Glutamatergic neuron (in vitro differentiated cells): ENCODE measurements around the gene CNOT6. TPM values are rescaled to one million over a fixed set of nuclear protein-coding genes. Genes with fewer than 3 reads are reported as not detected.
A peak's percentile ranks its signal among the peaks of the same experiment; 100 is the strongest.

Source experiments
- DNase-seq: peaks from one replicate; pipeline ENCODE4 v3.0.0; 2022
- H3K27ac Mint-ChIP-seq: one replicate; pipeline ENCODE4 v1.8.0; 2020; ENCODE audit warnings: mild to moderate bottlenecking, mixed read lengths, inconsistent platforms; ENCODE audit not compliant: unreplicated experiment
- H3K27me3 Mint-ChIP-seq: one replicate; pipeline ENCODE4 v1.8.0; 2020; ENCODE audit warnings: mild to moderate bottlenecking, moderate library complexity, mixed read lengths, inconsistent platforms; ENCODE audit not compliant: unreplicated experiment
- H3K36me3 Mint-ChIP-seq: one replicate; pipeline ENCODE4 v1.8.0; 2020; ENCODE audit warnings: mild to moderate bottlenecking, mixed read lengths, inconsistent platforms; ENCODE audit not compliant: unreplicated experiment
- H3K4me1 Mint-ChIP-seq: one replicate; pipeline ENCODE4 v1.8.0; 2020; ENCODE audit warnings: mild to moderate bottlenecking, low read depth, mixed read lengths, inconsistent platforms; ENCODE audit not compliant: unreplicated experiment
- H3K4me3 Mint-ChIP-seq: one replicate; pipeline ENCODE4 v1.8.0; 2020; ENCODE audit warnings: mild to moderate bottlenecking, mixed read lengths, inconsistent platforms; ENCODE audit not compliant: unreplicated experiment
- H3K9me3 Mint-ChIP-seq: one replicate; pipeline ENCODE4 v1.8.0; 2020; ENCODE audit warnings: mild to moderate bottlenecking, moderate library complexity, mixed read lengths, inconsistent platforms; ENCODE audit not compliant: unreplicated experiment
- total RNA-seq: library from RNA; stranded (reverse); fragmentation: NEBNext Ultra II Directional; extraction: Animal tissue kit (Norgen Biotek cat#: 25700); gene quantifications from one replicate; pipeline ENCODE4 v1.2.1, GENCODE V29; 2021; ENCODE audit not compliant: unreplicated experiment
- TF ChIP-seq, protein P1 (sequence below): fragments of 200-600 bp; sonication (generic); IDR thresholded peaks from one replicate; pipeline ENCODE4 v1.5.0; 2021; ENCODE audit not compliant: partially characterized antibody, unreplicated experiment

Gene CNOT6
- total RNA-seq, 1 donor from 2014 or later: 62.0 TPM

DNA sequence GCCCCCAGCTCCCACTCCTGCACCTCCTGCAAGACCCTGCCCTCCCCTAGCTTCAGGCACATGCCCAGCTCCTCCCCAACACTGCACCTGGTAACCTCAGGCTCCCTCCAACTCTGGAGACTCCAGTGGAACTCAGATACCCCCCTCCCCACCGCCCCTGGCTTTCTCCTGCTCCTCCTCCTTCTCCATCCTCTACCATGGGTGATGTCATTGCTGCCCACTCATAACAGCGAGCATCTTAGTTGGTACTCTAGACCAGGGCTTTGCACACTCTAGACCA lies 24.7 kb upstream of the CNOT6 start:
- H3K9me3 Mint-ChIP-seq: peaks cover 4% of the 10 kb centered on the region
- no peaks in the 10 kb centered on the region for H3K36me3 Mint-ChIP-seq
- DNase-seq: no peak
- no peak overlapping the region for H3K27ac Mint-ChIP-seq
- TF ChIP-seq, protein P1, sequence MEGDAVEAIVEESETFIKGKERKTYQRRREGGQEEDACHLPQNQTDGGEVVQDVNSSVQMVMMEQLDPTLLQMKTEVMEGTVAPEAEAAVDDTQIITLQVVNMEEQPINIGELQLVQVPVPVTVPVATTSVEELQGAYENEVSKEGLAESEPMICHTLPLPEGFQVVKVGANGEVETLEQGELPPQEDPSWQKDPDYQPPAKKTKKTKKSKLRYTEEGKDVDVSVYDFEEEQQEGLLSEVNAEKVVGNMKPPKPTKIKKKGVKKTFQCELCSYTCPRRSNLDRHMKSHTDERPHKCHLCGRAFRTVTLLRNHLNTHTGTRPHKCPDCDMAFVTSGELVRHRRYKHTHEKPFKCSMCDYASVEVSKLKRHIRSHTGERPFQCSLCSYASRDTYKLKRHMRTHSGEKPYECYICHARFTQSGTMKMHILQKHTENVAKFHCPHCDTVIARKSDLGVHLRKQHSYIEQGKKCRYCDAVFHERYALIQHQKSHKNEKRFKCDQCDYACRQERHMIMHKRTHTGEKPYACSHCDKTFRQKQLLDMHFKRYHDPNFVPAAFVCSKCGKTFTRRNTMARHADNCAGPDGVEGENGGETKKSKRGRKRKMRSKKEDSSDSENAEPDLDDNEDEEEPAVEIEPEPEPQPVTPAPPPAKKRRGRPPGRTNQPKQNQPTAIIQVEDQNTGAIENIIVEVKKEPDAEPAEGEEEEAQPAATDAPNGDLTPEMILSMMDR: no peak
- peaks cover 8% of the 10 kb centered on the region for H3K27me3 Mint-ChIP-seq
- H3K4me3 Mint-ChIP-seq: no peak overlapping the region
- H3K4me1 Mint-ChIP-seq: no peaks in the 10 kb centered on the region

DNA sequence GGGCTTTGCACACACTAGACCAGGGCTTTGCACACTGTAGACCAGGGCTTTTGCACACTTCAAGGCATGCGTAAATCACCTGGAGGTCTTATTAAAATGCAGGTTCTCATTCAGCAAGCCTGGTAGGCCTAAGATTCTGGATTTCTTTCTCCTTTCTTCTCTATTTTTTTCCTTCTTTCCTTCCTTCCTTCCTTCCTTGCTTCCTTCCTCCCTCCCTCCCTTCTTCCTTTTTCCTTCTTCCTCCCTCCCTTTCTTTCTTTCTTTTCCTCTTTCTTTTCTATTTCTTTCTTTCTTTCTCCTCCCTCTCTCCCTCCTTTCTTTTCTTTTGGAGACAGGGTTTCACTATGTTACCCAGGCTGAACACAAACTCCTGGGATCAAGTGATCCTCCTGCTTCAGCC lies 24.3 kb upstream of the CNOT6 start:
- Mint-ChIP-seq H3K36me3 (no peaks in the 10 kb centered on the region), H3K27ac (no peak overlapping the region), H3K9me3 (peaks cover 2% of the 10 kb centered on the region), H3K27me3 (peaks cover 8% of the 10 kb centered on the region), H3K4me1 (no peaks in the 10 kb centered on the region), H3K4me3 (no peak overlapping the region)
- DNase-seq: no peak
- TF ChIP-seq, protein P1: no peak

DNA sequence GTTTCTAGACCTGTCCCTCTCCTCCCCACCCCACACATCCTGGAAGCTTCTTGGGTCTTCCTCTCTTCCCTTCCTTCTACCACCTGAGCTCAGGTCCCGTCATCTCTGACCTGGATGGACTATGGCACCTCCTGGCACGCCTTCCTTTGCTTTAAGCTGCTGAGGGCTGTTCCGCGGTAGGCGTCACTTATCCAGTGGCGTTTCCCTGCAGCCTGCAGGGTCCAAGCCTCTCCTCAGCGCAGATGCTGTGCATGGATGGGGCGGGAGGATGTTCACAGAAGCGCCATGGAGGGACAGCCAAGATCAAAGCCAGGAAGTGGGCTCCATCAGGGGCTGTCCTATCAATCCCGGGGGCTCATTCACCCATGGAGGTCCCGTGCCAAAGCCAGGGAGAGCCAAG lies 23.8 kb upstream of the CNOT6 start:
- TF ChIP-seq, protein P1: no peak
- Mint-ChIP-seq H3K36me3 (no peaks in the 10 kb centered on the region), H3K4me3 (no peak overlapping the region), H3K9me3 (peaks cover 2% of the 10 kb centered on the region), H3K4me1 (no peaks in the 10 kb centered on the region), H3K27ac (no peak overlapping the region), H3K27me3 (peaks cover 8% of the 10 kb centered on the region)
- no peak for DNase-seq

DNA sequence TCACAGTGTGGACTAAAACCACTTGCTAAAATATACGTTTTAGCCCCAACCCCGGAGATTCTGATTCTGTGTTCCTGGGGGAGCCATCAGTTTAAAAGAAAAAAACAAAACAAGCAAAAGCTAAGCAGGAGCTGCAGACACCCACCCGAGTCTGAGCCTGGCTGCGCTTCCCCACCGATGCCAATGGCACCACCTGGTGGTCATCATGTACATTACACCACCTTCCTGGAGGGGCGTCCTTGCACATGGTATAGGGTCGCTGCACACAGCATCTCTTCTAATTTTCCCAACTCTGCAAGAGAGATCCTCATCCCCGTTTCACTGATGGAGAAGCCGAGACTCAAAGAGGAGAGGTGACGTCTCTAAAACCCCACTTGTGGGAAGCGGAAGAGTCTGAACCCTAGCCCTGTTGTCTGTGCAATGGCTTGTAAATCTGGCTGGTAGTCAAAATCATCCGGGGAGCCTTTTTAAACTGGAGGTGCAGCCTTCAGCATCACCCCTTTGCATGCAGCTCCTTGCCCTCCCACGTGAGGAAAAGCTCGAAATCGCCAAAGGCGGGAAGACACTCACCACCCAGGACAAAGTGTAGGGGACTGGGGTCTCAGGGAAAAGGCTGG lies 23.1 kb upstream of the CNOT6 start:
- H3K9me3 Mint-ChIP-seq: peaks cover 2% of the 10 kb centered on the region
- peaks cover 8% of the 10 kb centered on the region for H3K27me3 Mint-ChIP-seq
- H3K4me1 Mint-ChIP-seq: no peaks in the 10 kb centered on the region
- H3K27ac Mint-ChIP-seq: no peak overlapping the region
- DNase-seq: peak; percentile 80
- H3K36me3 Mint-ChIP-seq: peaks cover under 1% of the 10 kb centered on the region
- H3K4me3 Mint-ChIP-seq: no peak overlapping the region
- TF ChIP-seq, protein P1: peak; percentile 98

DNA sequence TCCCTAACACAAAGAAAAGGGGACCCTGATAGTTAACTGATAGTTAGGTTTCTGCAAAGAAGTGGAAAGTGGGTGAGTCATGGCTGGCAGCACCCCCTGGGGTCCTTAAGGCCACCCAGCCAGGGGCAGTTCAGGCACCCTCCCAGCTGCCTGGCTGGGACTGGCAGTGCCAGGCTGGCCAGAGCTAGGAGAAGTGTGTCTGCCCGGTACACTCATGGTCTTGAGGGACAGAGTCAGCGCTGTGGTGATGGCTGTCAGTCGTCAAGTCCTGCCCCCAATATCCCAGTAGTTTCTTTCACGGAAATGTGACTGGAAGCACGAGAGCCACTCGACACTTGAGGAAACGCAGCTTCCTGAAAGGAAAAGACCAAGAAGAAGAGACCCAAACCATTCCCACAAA lies 22.3 kb upstream of the CNOT6 start:
- Mint-ChIP-seq H3K9me3 (peaks cover 2% of the 10 kb centered on the region), H3K4me1 (no peaks in the 10 kb centered on the region), H3K27me3 (peaks cover 8% of the 10 kb centered on the region), H3K27ac (no peak overlapping the region), H3K36me3 (peaks cover 4% of the 10 kb centered on the region), H3K4me3 (no peak overlapping the region)
- TF ChIP-seq, protein P1: no peak
- no peak for DNase-seq
